GM18505 (cell line): ENCODE data around the gene SUSD2.
"Not testable (repeated sequence)": the region's sequence is repeated elsewhere in the genome, so short reads cannot be mapped to it uniquely, and the experiment has no call there.

ENCODE experiments used
- ATAC-seq: cut with Tn5 transposase; IDR thresholded peaks from one replicate; pipeline ENCODE4 v1.9.1; 2021; ENCODE audit not compliant: unreplicated experiment
- POLR2A ChIP-seq: IDR thresholded peaks from 4 replicates; pipeline ENCODE4 v1.6.1; 2011; ENCODE audit warnings: borderline replicate concordance; ENCODE audit not compliant: insufficient read depth, insufficient read length; ENCODE audit errors: extremely low read depth

Gene SUSD2

GRCh38 chr22:24235315-24235714, 54.0 kb downstream of the SUSD2 start:
- no peak for ATAC-seq
- no peak for TF ChIP-seq POLR2A

- TF ChIP-seq POLR2A: no peak
- no peak for ATAC-seq
Observed at GRCh38 chr22:24236656-24237055, 55.4 kb downstream of the SUSD2 start.

DNA sequence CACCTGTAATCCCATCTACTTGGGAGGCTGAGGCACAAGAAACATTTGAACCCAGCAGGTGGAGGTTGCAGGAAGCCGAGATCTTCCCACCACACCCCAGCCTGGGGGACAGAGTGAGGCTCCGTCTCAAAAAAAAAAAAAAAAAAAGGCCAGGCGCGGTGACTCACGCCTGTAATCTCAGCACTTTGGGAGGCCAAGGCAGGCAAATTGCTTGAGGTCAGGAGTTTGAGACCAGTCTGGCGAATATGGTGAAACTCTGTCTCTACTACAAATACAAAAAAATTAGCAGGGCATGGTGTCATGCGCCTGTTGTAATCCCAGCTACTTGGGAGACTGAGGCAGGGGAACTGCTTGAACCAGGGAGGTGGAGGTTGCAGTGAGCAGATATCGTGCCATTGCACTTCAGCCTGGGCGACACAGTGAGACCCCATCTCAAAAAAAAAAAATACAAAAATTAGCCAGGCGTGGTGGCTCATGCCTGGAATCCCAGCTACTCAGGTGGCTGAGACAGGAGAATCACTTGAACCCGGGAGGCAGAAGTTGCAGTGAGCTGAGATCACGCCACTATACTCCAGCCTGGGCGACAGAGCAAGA, 56.9 kb downstream of the SUSD2 start:
- not testable (repeated sequence) for ATAC-seq
